Gastrocnemius medialis (tissue), 4 donors: ENCODE results near the gene EVC. TPM values are rescaled to one million over a fixed set of nuclear protein-coding genes. Genes with fewer than 3 reads are reported as not detected.
"Not testable (repeated sequence)": the region's sequence is repeated elsewhere in the genome, so short reads cannot be mapped to it uniquely, and the experiment has no call there.

Source experiments
- ATAC-seq, 2 donors: fragments of 150-250 bp; one replicate each; pipeline ENCODE4 v1.9.1; 2016
- DNase-seq, 2 donors: peaks; one replicate each; pipeline ENCODE4 v3.0.0-alpha.2; 2019
- H3K27ac ChIP-seq, 4 donors: fragments of 200-600 bp; sonication (generic); 1 replicate in 1 of 4; 2 replicates in 3 of 4; pipeline ENCODE4 v1.5.1; 2016 to 2018; ENCODE audit warnings: mild to moderate bottlenecking in 2 of 4, moderate library complexity in 1 of 4
- H3K27me3 ChIP-seq, 3 donors: fragments of 200-600 bp; sonication (generic) in 2 of 3; 1 replicate in 1 of 3; 2 replicates in 2 of 3; pipeline versions ENCODE4 v1.5.1 to v1.6.0; 2016 to 2019; ENCODE audit warnings: mild to moderate bottlenecking in 1 of 3, moderate library complexity in 1 of 3
- H3K36me3 ChIP-seq, 2 donors: fragments of 200-600 bp; sonication (generic) in 1 of 2; one replicate each; pipeline ENCODE4 v1.5.1; 2017 to 2018
- H3K4me1 ChIP-seq, 2 donors: fragments of 200-600 bp; sonication (generic) in 1 of 2; one replicate each; pipeline ENCODE4 v1.5.1; 2016 to 2017; ENCODE audit warnings: mild to moderate bottlenecking in 2 of 2
- H3K4me3 ChIP-seq, 4 donors: fragments of 200-600 bp; sonication (generic) in 3 of 4; 1 replicate in 1 of 4; 2 replicates in 3 of 4; pipeline ENCODE4 v1.5.1; 2016 to 2019; ENCODE audit warnings: mild to moderate bottlenecking in 2 of 4
- H3K9me3 ChIP-seq, 3 donors: fragments of 200-600 bp; sonication (generic) in 2 of 3; 1 replicate in 1 of 3; 2 replicates in 2 of 3; pipeline ENCODE4 v1.5.1; 2016 to 2019
- POLR2A ChIP-seq, 2 donors: fragments of 450-650 bp; IDR thresholded peaks; one replicate each; pipeline ENCODE4 v1.6.1; 2017; ENCODE audit warnings: antibody characterized with exemption in 2 of 2, mild to moderate bottlenecking in 2 of 2, moderate library complexity in 2 of 2
- in situ Hi-C, 4 donors: fragments of 200-750 bp; cut with MboI; loops; one replicate each; pipeline versions ENCODE4 v1.15.0 to v1.8.0; 2017; ENCODE audit warnings: low sequenced_read_pairs in 4 of 4
- intact Hi-C: fragments of 100-400 bp; cut with DNase I; formaldehyde crosslinking; loops from one replicate; pipeline ENCODE4 v1.15.1; 2023; ENCODE audit warnings: low total_unique reads
- total RNA-seq, 4 donors: library from RNA; depleted of rRNA; stranded (reverse); fragments of >200 nt; gene quantifications; one replicate each; pipeline versions ENCODE4 v1.1.0 to v1.2.3, GENCODE V29; 2016
- TF ChIP-seq, protein P1 (sequence below), 5 experiments: fragments of 450-650 bp in 3 of 5; fragments of 200-600 bp in 2 of 5; sonication (generic) in 2 of 5; IDR thresholded peaks in 4 of 5; conservative IDR thresholded peaks in 1 of 5; 1 replicate in 4 of 5; 2 replicates in 1 of 5; pipeline ENCODE4 v1.5.1; 2016 to 2019; ENCODE audit warnings: antibody characterized with exemption in 5 of 5, mild to moderate bottlenecking in 3 of 5, moderate library complexity in 3 of 5

Gene EVC
- total RNA-seq, 4 donors from 2014 or later, result 1.5 to 9.8 (median 2.0) TPM

DNA sequence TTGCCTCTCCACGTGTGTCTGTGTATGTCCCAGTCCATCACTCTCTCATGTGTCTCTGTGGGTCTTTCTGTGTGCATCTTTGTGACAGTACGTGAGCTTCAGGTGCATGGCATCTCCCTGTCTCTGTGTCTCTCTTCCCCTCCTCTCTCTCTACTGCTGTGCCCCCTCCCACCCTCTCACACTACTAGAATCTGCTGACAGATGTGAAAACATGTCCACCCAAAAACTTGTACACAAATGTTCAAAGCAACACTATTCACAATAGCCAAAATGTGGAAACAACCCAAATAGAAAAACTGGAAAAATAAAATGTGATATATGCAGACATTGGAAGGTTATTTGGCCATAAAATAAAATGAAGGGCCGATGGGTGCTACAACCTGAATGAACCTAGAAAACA, 10.0 kb downstream of the EVC start:
- no peak overlapping the region for H3K27ac ChIP-seq
- H3K36me3 ChIP-seq, result no peaks in the 10 kb centered on the region
- intact Hi-C loops, result no loop called here
- H3K4me1 ChIP-seq, result no peaks in the 10 kb centered on the region
- ATAC-seq, result no peak
- H3K4me3 ChIP-seq, result no peak overlapping the region
- TF ChIP-seq, protein P1, sequence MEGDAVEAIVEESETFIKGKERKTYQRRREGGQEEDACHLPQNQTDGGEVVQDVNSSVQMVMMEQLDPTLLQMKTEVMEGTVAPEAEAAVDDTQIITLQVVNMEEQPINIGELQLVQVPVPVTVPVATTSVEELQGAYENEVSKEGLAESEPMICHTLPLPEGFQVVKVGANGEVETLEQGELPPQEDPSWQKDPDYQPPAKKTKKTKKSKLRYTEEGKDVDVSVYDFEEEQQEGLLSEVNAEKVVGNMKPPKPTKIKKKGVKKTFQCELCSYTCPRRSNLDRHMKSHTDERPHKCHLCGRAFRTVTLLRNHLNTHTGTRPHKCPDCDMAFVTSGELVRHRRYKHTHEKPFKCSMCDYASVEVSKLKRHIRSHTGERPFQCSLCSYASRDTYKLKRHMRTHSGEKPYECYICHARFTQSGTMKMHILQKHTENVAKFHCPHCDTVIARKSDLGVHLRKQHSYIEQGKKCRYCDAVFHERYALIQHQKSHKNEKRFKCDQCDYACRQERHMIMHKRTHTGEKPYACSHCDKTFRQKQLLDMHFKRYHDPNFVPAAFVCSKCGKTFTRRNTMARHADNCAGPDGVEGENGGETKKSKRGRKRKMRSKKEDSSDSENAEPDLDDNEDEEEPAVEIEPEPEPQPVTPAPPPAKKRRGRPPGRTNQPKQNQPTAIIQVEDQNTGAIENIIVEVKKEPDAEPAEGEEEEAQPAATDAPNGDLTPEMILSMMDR (IDR thresholded peaks at IDR 0.05 in 4 of 5, conservative IDR thresholded peaks at IDR 0.05 in 1 of 5), result no peak
- TF ChIP-seq POLR2A (IDR thresholded peaks at IDR 0.05), result no peak
- H3K9me3 ChIP-seq, result no peaks in the 10 kb centered on the region
- DNase-seq, result no peak
- no peaks in the 10 kb centered on the region for H3K27me3 ChIP-seq
- in situ Hi-C loops, result no loop called here

- no peak for ATAC-seq
- H3K36me3 ChIP-seq, result no peaks in the 10 kb centered on the region
- in situ Hi-C loops, result no loop called here
- H3K27ac ChIP-seq, result no peak overlapping the region
- H3K27me3 ChIP-seq, result no peaks in the 10 kb centered on the region
- intact Hi-C loops, result no loop called here
- no peaks in the 10 kb centered on the region for H3K4me1 ChIP-seq
- DNase-seq, result no peak
- TF ChIP-seq, protein P1 (IDR thresholded peaks at IDR 0.05 in 4 of 5, conservative IDR thresholded peaks at IDR 0.05 in 1 of 5), result no peak
- no peak for TF ChIP-seq POLR2A (IDR thresholded peaks at IDR 0.05)
- H3K4me3 ChIP-seq, result no peak overlapping the region
- H3K9me3 ChIP-seq, result no peaks in the 10 kb centered on the region
Measured at GRCh38 chr4:5721923-5722322, 10.9 kb downstream of the EVC start.

DNA sequence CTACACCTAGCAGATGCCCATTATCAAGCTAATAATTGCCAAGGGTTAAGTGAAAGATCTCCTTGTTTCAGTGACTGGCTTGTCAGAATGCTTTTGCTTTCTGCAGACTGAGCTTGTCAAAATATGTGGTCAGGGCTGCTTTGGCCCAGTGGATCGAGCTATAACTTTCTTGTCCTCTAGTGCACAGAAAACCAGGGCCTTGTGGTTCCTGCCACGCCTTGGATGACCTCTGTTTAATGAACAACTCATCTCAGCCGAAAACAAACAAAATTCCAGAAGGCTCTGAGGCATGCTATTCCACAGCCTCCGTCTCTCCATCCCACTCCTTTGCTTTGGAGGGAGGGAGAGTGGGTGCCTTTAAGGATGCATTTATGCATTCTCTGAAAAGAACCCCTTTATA, 11.3 kb downstream of the EVC start:
- TF ChIP-seq, protein P1 (IDR thresholded peaks at IDR 0.05 in 4 of 5, conservative IDR thresholded peaks at IDR 0.05 in 1 of 5), result no peak
- no peak for TF ChIP-seq POLR2A (IDR thresholded peaks at IDR 0.05)
- no peaks in the 10 kb centered on the region for H3K27me3 ChIP-seq
- no peak overlapping the region for H3K4me3 ChIP-seq
- no peaks in the 10 kb centered on the region for H3K4me1 ChIP-seq
- no peaks in the 10 kb centered on the region for H3K36me3 ChIP-seq
- H3K27ac ChIP-seq, result no peak overlapping the region
- no peak for DNase-seq
- intact Hi-C loops (no loop called here), in situ Hi-C loops (no loop called here)
- no peak for ATAC-seq
- H3K9me3 ChIP-seq, result no peaks in the 10 kb centered on the region

GRCh38 chr4:5724377-5724776, 13.4 kb downstream of the EVC start:
- TF ChIP-seq, protein P1 (IDR thresholded peaks at IDR 0.05 in 4 of 5, conservative IDR thresholded peaks at IDR 0.05 in 1 of 5), result no peak
- no peak for TF ChIP-seq POLR2A (IDR thresholded peaks at IDR 0.05)
- ATAC-seq, result no peak
- no peaks in the 10 kb centered on the region for H3K36me3 ChIP-seq
- no peaks in the 10 kb centered on the region for H3K4me1 ChIP-seq
- H3K9me3 ChIP-seq, result no peaks in the 10 kb centered on the region
- in situ Hi-C loops, result no loop called here
- intact Hi-C loops, result no loop called here
- H3K27ac ChIP-seq, result no peak overlapping the region
- H3K4me3 ChIP-seq, result no peak overlapping the region
- no peak for DNase-seq
- H3K27me3 ChIP-seq, result no peaks in the 10 kb centered on the region

DNA sequence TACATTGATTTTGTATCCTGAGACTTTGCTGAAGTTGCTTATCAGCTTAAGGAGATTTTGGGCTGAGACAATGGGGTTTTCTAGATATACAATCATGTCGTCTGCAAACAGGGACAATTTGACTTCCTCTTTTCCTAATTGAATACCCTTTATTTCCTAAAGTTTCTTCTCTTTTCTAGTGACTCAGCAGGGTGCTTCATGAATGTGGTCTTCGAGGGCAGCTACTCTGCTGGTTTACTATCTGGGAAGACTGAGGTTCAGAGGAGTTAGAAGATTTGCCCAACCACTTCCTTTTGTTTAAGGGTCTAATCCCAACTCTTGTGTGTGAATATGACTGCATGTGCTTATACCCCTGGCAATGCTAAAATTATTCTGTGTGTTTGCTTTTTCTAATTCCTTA, 17.4 kb downstream of the EVC start:
- ATAC-seq, H3K4me3 ChIP-seq, H3K9me3 ChIP-seq, in situ Hi-C loops, H3K4me1 ChIP-seq, H3K27ac ChIP-seq, H3K27me3 ChIP-seq, intact Hi-C loops, H3K36me3 ChIP-seq, DNase-seq: not testable (repeated sequence)
